Uterus (tissue), 2 donors: ENCODE data around the gene BICDL1.

Experiments
- CTCF ChIP-seq, 4 experiments: fragments of 200-600 bp in 2 of 4; fragments of 450-650 bp in 2 of 4; sonication (generic) in 2 of 4; IDR thresholded peaks; one replicate each; pipeline ENCODE4 v1.5.1; 2016 to 2019; ENCODE audit warnings: antibody characterized with exemption in 4 of 4, mild to moderate bottlenecking in 2 of 4, moderate library complexity in 1 of 4
- POLR2A ChIP-seq, 2 donors: fragments of 450-650 bp; IDR thresholded peaks; one replicate each; pipeline ENCODE4 v1.6.1; 2016; ENCODE audit warnings: antibody characterized with exemption in 2 of 2, mild to moderate bottlenecking in 1 of 2, moderate library complexity in 1 of 2

GRCh38 chr12:119949145-119949544 lies 39.9 kb upstream of the BICDL1 start:
- no peak for TF ChIP-seq CTCF (IDR thresholded peaks at IDR 0.05)
- TF ChIP-seq POLR2A (IDR thresholded peaks at IDR 0.05) = no peak
